ENCODE results near the gene OR6B2. TPM values are rescaled to one million over a fixed set of nuclear protein-coding genes. Genes with fewer than 3 reads are reported as not detected.

Gene OR6B2
- total RNA-seq, 1 donor from 2014 or later = not detected

- Histone ChIP-seq H3K4me1 (no peaks in the 10 kb centered on the region), H3K36me3 (no peaks in the 10 kb centered on the region), H3K9me3 (no peaks in the 10 kb centered on the region), H3K27ac (no peak overlapping the region), H3K4me3 (no peak overlapping the region), H3K27me3 (ENCODE audit: low read depth) (peaks cover 8% of the 10 kb centered on the region)
- intact Hi-C loops (cut with DNase I) = no loop called here
- DNase-seq (no peak), ATAC-seq (no peak)
- TF ChIP-seq CTCF (IDR thresholded peaks at IDR 0.05) = no peak
Measured at GRCh38 chr2:240041363-240041762, 11.1 kb upstream of the OR6B2 start.

DNA sequence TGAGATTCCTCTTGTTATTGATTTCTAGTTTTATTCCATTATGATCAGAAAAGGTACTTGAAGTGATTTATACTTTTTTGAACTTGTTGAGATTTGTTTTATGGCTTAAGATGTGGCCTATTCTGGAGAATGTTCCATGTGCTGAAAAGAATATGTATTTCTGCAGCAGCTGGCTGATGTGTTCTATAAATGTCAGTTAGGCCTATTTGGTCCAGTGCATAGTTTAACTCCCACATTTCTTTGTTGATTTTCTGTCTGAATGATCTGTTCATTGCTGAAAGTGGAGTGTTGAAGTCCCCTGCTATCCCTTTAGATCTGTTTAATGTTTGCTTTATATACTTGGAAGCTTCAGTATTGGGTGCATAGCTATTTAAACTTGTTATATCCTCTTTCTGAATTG lies 7.1 kb upstream of the OR6B2 start:
- Histone ChIP-seq H3K36me3 (no peaks in the 10 kb centered on the region), H3K9me3 (no peaks in the 10 kb centered on the region), H3K27me3 (ENCODE audit: low read depth) (peaks cover 22% of the 10 kb centered on the region), H3K4me3 (no peak overlapping the region), H3K4me1 (no peaks in the 10 kb centered on the region), H3K27ac (no peak overlapping the region)
- TF ChIP-seq CTCF (IDR thresholded peaks at IDR 0.05) = no peak
- intact Hi-C loops (cut with DNase I) = no loop called here
- ATAC-seq = no peak
- DNase-seq = no peak

DNA sequence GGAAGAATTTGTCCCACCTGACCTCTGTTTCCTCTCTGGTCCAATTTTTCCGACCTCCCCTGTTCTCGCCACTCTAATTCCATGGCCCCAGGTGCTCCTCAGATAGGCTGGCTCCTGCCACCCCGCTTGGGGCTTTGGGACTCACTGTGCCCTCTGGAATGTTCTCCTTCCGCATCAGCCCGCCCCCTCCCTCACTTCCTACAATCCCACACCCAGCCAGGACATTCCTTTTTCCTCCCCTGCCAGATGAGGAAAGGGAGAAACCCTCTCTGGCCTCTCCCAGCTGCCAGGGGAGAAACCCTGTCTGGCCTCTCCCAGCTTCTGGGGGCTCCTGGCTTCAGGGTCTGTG lies 3.1 kb upstream of the OR6B2 start:
- Histone ChIP-seq H3K4me3 (no peak overlapping the region), H3K9me3 (no peaks in the 10 kb centered on the region), H3K4me1 (no peaks in the 10 kb centered on the region), H3K27ac (no peak overlapping the region), H3K27me3 (ENCODE audit: low read depth) (peaks cover 17% of the 10 kb centered on the region), H3K36me3 (no peaks in the 10 kb centered on the region)
- DNase-seq = no peak
- ATAC-seq = no peak
- no peak for TF ChIP-seq CTCF (IDR thresholded peaks at IDR 0.05)
- intact Hi-C loops (cut with DNase I) = no loop called here

GRCh38 chr2:240032406-240033329 lies 2.4 kb upstream of the OR6B2 start:
- ATAC-seq (peak in 1 of 2 donors; percentile 32), DNase-seq (no peak)
- Histone ChIP-seq H3K36me3 (no peaks in the 10 kb centered on the region), H3K4me3 (no peak overlapping the region), H3K9me3 (no peaks in the 10 kb centered on the region), H3K27ac (no peak overlapping the region), H3K27me3 (ENCODE audit: low read depth) (peaks cover 17% of the 10 kb centered on the region), H3K4me1 (no peaks in the 10 kb centered on the region)
- no peak for TF ChIP-seq CTCF (IDR thresholded peaks at IDR 0.05)
- intact Hi-C loops (cut with DNase I) = no loop called here

GRCh38 chr2:240024766-240025165 lies 5.5 kb downstream of the OR6B2 start:
- Histone ChIP-seq H3K4me1 (peaks cover 20% of the 10 kb centered on the region), H3K36me3 (peaks cover 18% of the 10 kb centered on the region), H3K9me3 (no peaks in the 10 kb centered on the region), H3K27ac (peak overlapping the region; percentile 96), H3K4me3 (peak overlapping the region; percentile 97), H3K27me3 (ENCODE audit: low read depth) (no peaks in the 10 kb centered on the region)
- ATAC-seq = peak; percentile 6 to 24
- DNase-seq = peak; percentile 51
- no peak for TF ChIP-seq CTCF (IDR thresholded peaks at IDR 0.05)
- intact Hi-C loops (cut with DNase I) = no loop called here
